ENCODE results near the gene SLC29A2. TPM values are rescaled to one million over a fixed set of nuclear protein-coding genes. Genes with fewer than 3 reads are reported as not detected.

Gene SLC29A2
- total RNA-seq, 2 experiments from 2014 or later = 8.3 to 8.9 TPM

DNA sequence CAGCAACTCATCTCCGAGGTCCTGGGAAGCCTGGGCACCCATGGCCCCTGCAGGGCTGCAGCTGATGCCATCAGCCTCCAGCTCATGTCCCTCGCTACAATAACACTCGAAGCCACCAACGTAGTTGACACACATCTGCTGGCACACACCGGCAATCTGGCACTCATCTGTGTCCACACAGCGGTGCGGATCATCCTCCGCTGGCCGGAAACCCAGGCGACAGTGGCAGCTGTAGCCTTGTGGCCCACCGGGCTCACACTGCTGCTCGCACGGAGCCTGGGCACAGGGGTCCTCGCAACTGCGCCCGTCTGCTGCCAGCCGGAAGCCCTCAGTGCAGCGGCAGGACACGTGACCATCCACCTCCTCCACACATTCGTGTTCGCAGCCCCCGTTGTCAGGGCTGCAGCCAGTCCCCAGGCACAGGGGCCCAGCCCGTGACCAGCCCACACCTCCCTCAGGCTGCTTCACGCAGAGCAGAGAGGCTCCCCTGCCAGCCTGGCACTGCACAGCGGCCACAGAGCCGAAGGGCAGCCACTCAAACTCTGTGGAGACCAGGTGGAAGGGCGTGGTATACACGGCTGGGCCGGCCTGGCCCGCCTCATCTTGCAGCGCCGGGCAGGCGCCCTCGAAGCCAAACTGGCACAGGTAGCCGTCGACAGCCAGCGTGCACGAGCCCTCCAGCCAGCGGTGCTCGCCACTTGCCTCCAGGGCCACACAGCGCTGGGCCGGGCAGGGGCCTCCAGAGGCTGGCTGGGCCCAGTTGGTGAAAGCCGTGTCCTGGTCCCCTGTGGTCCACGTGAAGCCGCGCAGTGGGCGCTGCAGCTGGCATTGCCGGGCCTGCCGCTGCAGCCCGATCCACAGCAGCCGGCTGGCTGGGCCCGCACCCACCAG is 55.4 kb downstream of the SLC29A2 start:
- no peak for DNase-seq
- Mint-ChIP-seq H3K27me3 (no peaks in the 10 kb centered on the region), H3K4me3 (peak overlapping the region; percentile 40), H3K27ac (peak overlapping the region; percentile 41), H3K36me3 (ENCODE audit: low read depth) (peaks cover 12% of the 10 kb centered on the region), H3K4me1 (peaks cover 70% of the 10 kb centered on the region), H3K9me3 (peaks cover 6% of the 10 kb centered on the region)
- POLR2A ChIA-PET = no interaction called here
- CTCF ChIA-PET = interaction anchor here (0.9 to 3.8 kb wide), 5 partner anchors 11 to 93 kb away, joined by 3 to 17 read pairs (median 3); partner anchors contain the start of gene RIN1

DNA sequence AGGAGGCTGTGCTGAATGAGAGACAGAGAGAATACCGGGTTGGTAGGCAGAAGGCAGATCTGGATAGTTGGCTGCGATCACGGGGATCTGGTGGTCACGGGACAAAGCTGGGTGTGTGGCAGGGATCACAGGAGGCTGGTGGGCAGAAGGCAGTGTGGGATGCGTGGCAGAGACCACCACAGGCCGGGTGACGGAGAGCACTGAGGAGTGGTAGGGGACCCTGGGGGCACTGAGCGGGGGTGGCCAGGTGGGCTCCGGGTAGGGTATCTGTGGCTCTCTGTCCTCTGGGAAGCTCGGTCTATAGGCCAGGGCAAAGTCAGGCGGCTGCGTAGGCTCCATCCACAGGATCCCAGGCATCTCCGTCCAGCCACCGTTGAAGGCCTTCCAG is 56.1 kb downstream of the SLC29A2 start:
- Mint-ChIP-seq H3K27ac (peak overlapping the region; percentile 82), H3K9me3 (peaks cover 6% of the 10 kb centered on the region), H3K4me3 (peak overlapping the region; percentile 40), H3K27me3 (no peaks in the 10 kb centered on the region), H3K4me1 (peaks cover 68% of the 10 kb centered on the region), H3K36me3 (ENCODE audit: low read depth) (peaks cover 10% of the 10 kb centered on the region)
- ChIA-PET POLR2A (no interaction called here), CTCF (interaction anchor here (0.9 to 3.8 kb wide), 4 partner anchors 10 to 73 kb away, joined by 3 to 17 read pairs (median 4); partner anchors contain the start of gene RIN1)
- DNase-seq = no peak

DNA sequence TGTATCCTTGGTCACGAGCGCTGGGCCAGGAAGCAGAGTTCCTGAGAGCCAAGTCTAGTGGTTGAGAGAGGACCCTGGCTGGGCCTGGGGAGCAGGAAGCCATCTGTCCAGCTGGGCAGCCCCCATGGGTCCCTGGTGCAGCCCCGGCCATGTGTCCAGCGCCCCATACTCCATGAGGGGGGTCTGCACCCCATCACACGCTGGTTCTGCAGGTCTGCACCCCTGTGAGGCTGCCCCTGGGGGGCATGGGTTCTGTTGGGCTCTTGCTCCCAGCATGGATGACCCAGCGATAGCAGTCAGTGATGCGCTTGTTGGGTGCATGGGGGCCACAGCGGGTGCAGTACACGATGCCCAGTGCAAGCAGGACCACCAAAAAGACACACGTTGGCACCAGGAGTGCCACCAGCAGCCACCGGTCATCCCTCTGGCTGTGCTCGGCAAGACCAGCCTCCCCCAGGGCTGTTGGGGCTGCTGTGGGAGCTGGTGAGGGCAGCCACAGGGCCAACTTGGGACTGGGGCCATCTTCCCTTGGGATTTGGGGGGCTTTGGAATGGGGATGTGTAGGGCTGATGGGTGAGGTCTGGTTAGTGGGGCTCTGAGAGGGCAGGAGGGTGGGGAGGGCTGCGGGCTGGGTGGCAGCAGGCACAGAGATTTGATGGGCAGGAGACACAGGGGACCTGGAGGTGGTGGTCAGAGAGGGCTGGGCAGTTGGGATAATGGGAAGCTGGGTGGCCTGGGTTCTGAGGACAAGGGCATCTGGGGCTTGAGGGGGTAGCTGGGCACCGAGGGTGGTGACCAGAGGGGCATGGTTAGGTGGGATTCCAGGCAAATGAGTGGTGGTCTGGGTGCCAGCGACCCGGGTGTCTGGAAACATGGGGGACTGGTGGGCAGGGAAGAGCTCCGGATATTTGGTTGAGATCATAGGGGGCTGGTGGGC is 56.7 kb downstream of the SLC29A2 start:
- peaks cover 4% of the 10 kb centered on the region for H3K36me3 Mint-ChIP-seq (ENCODE audit: low read depth)
- H3K27me3 Mint-ChIP-seq = no peaks in the 10 kb centered on the region
- CTCF ChIA-PET = interaction anchor here (0.9 to 1.4 kb wide), 4 partner anchors 10 to 74 kb away, joined by 3 to 5 read pairs (median 3); partner anchors contain the start of gene RIN1
- H3K9me3 Mint-ChIP-seq = peaks cover under 1% of the 10 kb centered on the region
- H3K27ac Mint-ChIP-seq = peak overlapping the region; percentile 82
- no peak for DNase-seq
- POLR2A ChIA-PET = no interaction called here
- peaks cover 63% of the 10 kb centered on the region for H3K4me1 Mint-ChIP-seq
- peak overlapping the region; percentile 53 for H3K4me3 Mint-ChIP-seq

DNA sequence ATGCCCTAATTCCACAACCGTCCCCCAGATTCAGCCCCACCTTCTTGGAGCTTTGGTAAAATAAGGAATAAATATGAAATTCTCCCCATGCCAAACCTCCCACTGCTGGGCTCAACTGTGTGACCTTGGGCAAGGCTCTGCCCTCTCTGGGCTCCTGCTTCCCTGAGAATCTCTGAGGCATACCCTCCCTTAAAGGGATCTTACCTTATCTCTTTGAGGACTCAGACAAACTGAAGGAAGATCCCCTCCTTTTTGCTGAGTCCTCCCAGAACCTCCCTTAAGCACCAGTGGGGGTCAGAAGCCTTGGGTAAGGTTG is 57.4 kb downstream of the SLC29A2 start:
- Mint-ChIP-seq H3K36me3 (ENCODE audit: low read depth) (peaks cover 3% of the 10 kb centered on the region), H3K27me3 (no peaks in the 10 kb centered on the region), H3K4me1 (peaks cover 57% of the 10 kb centered on the region), H3K27ac (peak overlapping the region; percentile 99), H3K4me3 (peak overlapping the region; percentile 53), H3K9me3 (no peaks in the 10 kb centered on the region)
- POLR2A ChIA-PET = no interaction called here
- CTCF ChIA-PET = interaction anchor here (1.1 to 1.4 kb wide), 2 partner anchors 15 to 36 kb away, joined by 3 read pairs; no protein-coding TSS in a partner anchor
- DNase-seq = no peak

DNA sequence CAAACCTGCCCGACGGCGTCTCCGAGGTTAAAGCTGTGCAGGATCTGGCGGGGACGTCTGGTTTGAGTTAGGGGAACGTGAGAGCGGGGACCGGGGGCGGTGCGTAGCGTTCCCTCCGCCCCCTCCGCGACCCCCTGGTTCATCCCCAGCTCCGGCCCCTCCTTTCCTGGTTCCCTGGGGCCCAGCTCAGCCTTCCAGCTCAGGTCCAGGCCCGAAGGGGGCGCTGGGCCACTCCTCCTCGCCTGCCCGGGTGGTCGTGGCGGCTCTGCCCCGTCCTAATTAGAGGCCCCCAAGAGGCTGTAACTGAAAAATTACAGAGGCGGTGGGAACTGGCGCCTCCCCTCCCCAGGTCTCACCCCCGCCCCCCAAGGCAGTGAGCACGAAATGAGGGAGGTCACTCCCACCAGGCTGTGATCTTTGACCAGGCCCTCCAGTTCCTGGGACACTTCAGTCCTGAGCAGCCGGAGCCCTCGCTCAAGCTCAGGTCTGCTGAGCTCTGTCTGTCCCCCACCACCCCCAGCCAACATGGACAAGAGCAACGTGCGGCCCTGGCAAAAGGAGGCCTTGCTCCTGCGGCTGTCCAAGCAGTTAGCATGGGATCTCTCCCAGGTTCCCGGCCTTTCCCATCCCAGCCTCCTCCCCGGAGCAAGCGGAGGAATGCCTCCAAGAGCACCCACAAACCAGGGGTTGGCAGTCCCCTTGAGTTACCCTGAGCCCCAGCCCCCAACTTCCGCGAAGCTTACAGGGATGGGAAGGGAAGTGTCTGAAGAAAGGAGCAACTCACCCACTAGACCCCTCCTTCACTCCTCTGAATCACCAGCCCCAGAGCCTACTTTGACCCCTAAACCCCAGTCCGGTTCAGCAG is 58.0 kb downstream of the SLC29A2 start:
- Mint-ChIP-seq H3K36me3 (ENCODE audit: low read depth) (peaks cover under 1% of the 10 kb centered on the region), H3K4me1 (peaks cover 51% of the 10 kb centered on the region), H3K4me3 (peak overlapping the region; percentile 87), H3K27ac (peak overlapping the region; percentile 99), H3K9me3 (no peaks in the 10 kb centered on the region), H3K27me3 (no peaks in the 10 kb centered on the region)
- CTCF ChIA-PET = interaction anchor here (0.5 to 3.5 kb wide), 13 partner anchors 11 to 454 kb away, joined by 3 to 18 read pairs (median 4); partner anchors contain the start of gene YIF1A
- POLR2A ChIA-PET = no interaction called here
- no peak for DNase-seq

DNA sequence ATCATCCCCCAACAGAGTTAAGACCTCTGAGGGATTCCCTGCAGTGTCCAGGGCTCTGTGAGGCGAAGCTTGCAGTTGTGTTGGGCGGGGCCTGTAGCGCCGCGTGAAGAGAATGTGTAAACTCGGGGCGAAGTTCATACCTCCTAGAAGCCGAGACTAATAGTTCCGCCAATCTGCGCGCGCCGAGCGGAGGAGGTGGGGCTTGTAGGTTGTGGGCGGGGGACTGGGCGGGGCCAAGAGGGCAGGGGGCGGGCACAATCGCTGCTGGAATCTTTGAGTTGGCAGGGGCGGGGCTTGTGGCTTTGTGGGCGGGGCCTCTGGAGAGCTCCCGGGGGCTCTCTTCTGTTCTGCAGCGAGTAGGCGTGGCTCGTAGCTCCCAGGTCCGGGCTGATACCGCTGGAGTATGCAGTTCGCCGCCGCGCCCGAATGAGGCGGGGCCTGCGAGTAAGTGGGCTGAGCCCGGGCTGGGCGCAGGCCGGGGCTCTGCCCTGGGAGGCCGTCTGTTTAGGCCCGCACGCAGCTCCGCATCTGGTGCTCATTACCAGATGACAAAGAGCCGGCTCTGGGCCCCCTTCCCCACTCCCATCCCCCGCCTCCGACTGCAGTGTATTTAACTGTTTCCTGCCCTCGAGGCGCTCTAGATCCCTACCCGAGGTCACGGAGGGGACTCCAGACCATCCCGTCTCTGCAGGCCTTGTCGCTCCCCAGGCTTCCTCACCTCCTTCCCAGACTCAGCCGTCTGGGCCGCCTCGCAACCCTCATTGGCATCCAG is 58.8 kb downstream of the SLC29A2 start:
- H3K36me3 Mint-ChIP-seq (ENCODE audit: low read depth) = no peaks in the 10 kb centered on the region

More for the DNA sequence above, 58.8 kb downstream of the SLC29A2 start:
- no peaks in the 10 kb centered on the region for H3K27me3 Mint-ChIP-seq
- H3K9me3 Mint-ChIP-seq = no peaks in the 10 kb centered on the region
- peaks cover 43% of the 10 kb centered on the region for H3K4me1 Mint-ChIP-seq
- ChIA-PET CTCF (interaction anchor here (0.5 to 3.5 kb wide), 27 partner anchors 10 to 453 kb away, joined by 3 to 18 read pairs (median 4); partner anchors contain the start of genes MRPL11, RIN1 and YIF1A), POLR2A (no interaction called here)
- H3K4me3 Mint-ChIP-seq = peak overlapping the region; percentile 87
- DNase-seq = peak; percentile 100
- peak overlapping the region; percentile 99 for H3K27ac Mint-ChIP-seq

Other genes with a start within 250 kb of the SLC29A2 start
- 10 to 100 TPM; 32.1 to 38.5 TPM for gene KLC2, start 114.1 kb downstream of the SLC29A2 start, total RNA-seq
- 100 to 1,000 TPM; 151 to 174 TPM for gene RAB1B, start 103.1 kb downstream of the SLC29A2 start, total RNA-seq
- gene CNIH2, start 93.6 kb downstream of the SLC29A2 start, total RNA-seq = 1 to 10 TPM; 2.5 TPM
- gene YIF1A, start 82.6 kb downstream of the SLC29A2 start, total RNA-seq = 10 to 100 TPM; 39.1 to 45.4 TPM
- gene TMEM151A, start 79.9 kb downstream of the SLC29A2 start, total RNA-seq = not detected
- 1 to 10 TPM; 2.4 to 2.5 TPM for gene CD248, start 54.7 kb downstream of the SLC29A2 start, total RNA-seq
- gene RIN1, start 35.3 kb downstream of the SLC29A2 start, total RNA-seq = 1 to 10 TPM; 1.1 to 1.6 TPM
- gene BRMS1, start 26.7 kb downstream of the SLC29A2 start, total RNA-seq = 10 to 100 TPM; 47.4 to 48.0 TPM
- gene B4GAT1, start 24.1 kb downstream of the SLC29A2 start, total RNA-seq = 1 to 10 TPM; 8.5 to 9.4 TPM
- under 1 TPM; 0.27 to 0.52 TPM for gene NPAS4, start 49.3 kb upstream of the SLC29A2 start, total RNA-seq
- gene MRPL11, start 67.1 kb upstream of the SLC29A2 start, total RNA-seq = 10 to 100 TPM; 72.4 to 76.4 TPM
- gene PELI3, start 95.1 kb upstream of the SLC29A2 start, total RNA-seq = 1 to 10 TPM; 6.7 to 7.2 TPM
- 10 to 100 TPM; 78.4 to 82.3 TPM for gene DPP3, start 108.7 kb upstream of the SLC29A2 start, total RNA-seq
- gene BBS1, start 138.9 kb upstream of the SLC29A2 start, total RNA-seq = 10 to 100 TPM; 13.3 to 17.4 TPM
- 10 to 100 TPM; 16.8 to 16.9 TPM for gene ZDHHC24, start 174.3 kb upstream of the SLC29A2 start, total RNA-seq
- gene ACTN3, start 175.1 kb upstream of the SLC29A2 start, total RNA-seq = under 1 TPM in 1 of 2 experiments, not detected in 1; 0.23 TPM
- 1 to 10 TPM; 3.5 to 3.9 TPM for gene CTSF, start 196.8 kb upstream of the SLC29A2 start, total RNA-seq
- under 1 TPM in 1 of 2 experiments, not detected in 1; 0.08 TPM for gene CCDC87, start 221.3 kb upstream of the SLC29A2 start, total RNA-seq
- 10 to 100 TPM; 28.8 to 32.6 TPM for gene CCS, start 221.4 kb upstream of the SLC29A2 start, total RNA-seq
- 100 to 1,000 TPM; 124 to 140 TPM for gene RBM14, start 244.9 kb upstream of the SLC29A2 start, total RNA-seq

All from activated CD4-positive, alpha-beta T cell treated with anti-CD3 and anti-CD28 coated beads, Interleukin-2, amount 10 ng/mL, durations not matched to agents 7 days and 5 days (primary cell).